ENCODE results near the gene IER3IP1. TPM values are rescaled to one million over a fixed set of nuclear protein-coding genes. Genes with fewer than 3 reads are reported as not detected.

Gene IER3IP1
- total and polyA plus RNA-seq, 2 of the 13 experiments (the other 11 are each of a cell fraction or from before 2014, with no cell fraction given): 18.7 to 26.1 TPM

- no TSS peak for BruUV-seq (replicated peaks)
- FAIRE-seq: no peak
- Histone ChIP-seq H3K4me3 (replicated peaks in 1 of 3; ENCODE audit: insufficient read depth in 1 of 3, low read depth in 2 of 3, low read length in 3 of 3) (no peak overlapping the region), H3K27ac (ENCODE audit: extremely low read length, insufficient read depth, low read length) (no peak overlapping the region), H4K20me1 (ENCODE audit: insufficient read depth, low read length) (no peaks in the 10 kb centered on the region), H3K79me2 (ENCODE audit: insufficient read depth, low read length) (peaks cover 4% of the 10 kb centered on the region), H3K9ac (ENCODE audit: insufficient read depth, low read depth, low read length) (no peak overlapping the region), H3K4me1 (ENCODE audit: insufficient read depth, low read length) (no peaks in the 10 kb centered on the region; the same call in 1 of the 2 replicates), H3K4me2 (ENCODE audit: low read depth, low read length) (no peak overlapping the region), H3K27me3 (ENCODE audit: control insufficient read depth in 1 of 2, insufficient read depth in 2 of 2, low read length in 2 of 2) (peaks cover 0 to 2% of the 10 kb centered on the region in 2 experiments; a peak in 1 of 5 replicates), H2AFZ (ENCODE audit: low read length) (no peak overlapping the region), H3K9me3 (ENCODE audit: low read length) (peaks cover 14% of the 10 kb centered on the region), H3K36me3 (replicated peaks in 1 of 2; ENCODE audit: control insufficient read depth in 1 of 2, insufficient read depth in 2 of 2, low read length in 2 of 2) (no peaks in the 10 kb centered on the region)
- no peak for DNase-seq (ENCODE audit: low spot score)
- 48% methylated on average over 3 of the region's 3 CpGs for WGBS (ENCODE audit: low lambda C conversion rate)
- in situ Hi-C loops (cut with HindIII; ENCODE audit: extremely low pct_ligation_motif_present, low pct_unique_long_range_greater_than_20kb) (no loop called here), intact Hi-C loops (cut with micrococcal nuclease; ENCODE audit: unreplicated experiment) (no loop called here)
- TF ChIP-seq SOX5 (CRISPR knock-in tag; IDR thresholded peaks at IDR 0.05; ENCODE audit: borderline replicate concordance): no peak
- ChIA-PET CTCF (ENCODE audit: low intra/inter-chr PET ratio, low total read pairs) (no interaction called here), POLR2A (no interaction called here)
- no peak for ATAC-seq
Observed at GRCh38 chr18:47180765-47181164, 4.6 kb upstream of the IER3IP1 start.

- Histone ChIP-seq H3K36me3 (replicated peaks in 1 of 2; ENCODE audit: control insufficient read depth in 1 of 2, insufficient read depth in 2 of 2, low read length in 2 of 2) (no peaks in the 10 kb centered on the region), H3K4me2 (ENCODE audit: low read depth, low read length) (no peak overlapping the region), H2AFZ (ENCODE audit: low read length) (no peak overlapping the region), H3K9ac (ENCODE audit: insufficient read depth, low read depth, low read length) (no peak overlapping the region), H3K9me3 (ENCODE audit: low read length) (peaks cover 6% of the 10 kb centered on the region), H4K20me1 (ENCODE audit: insufficient read depth, low read length) (no peaks in the 10 kb centered on the region; the same call in 1 of the 2 replicates), H3K4me1 (ENCODE audit: insufficient read depth, low read length) (peaks cover 7% of the 10 kb centered on the region), H3K27ac (ENCODE audit: extremely low read length, insufficient read depth, low read length) (no peak overlapping the region), H3K4me3 (replicated peaks in 1 of 3; ENCODE audit: insufficient read depth in 1 of 3, low read depth in 2 of 3, low read length in 3 of 3) (no peak overlapping the region), H3K79me2 (ENCODE audit: insufficient read depth, low read length) (peaks cover 16% of the 10 kb centered on the region), H3K27me3 (ENCODE audit: control insufficient read depth in 1 of 2, insufficient read depth in 2 of 2, low read length in 2 of 2) (peaks cover 0 to 2% of the 10 kb centered on the region in 2 experiments; a peak in 1 of 5 replicates)
- ChIA-PET CTCF (ENCODE audit: low intra/inter-chr PET ratio, low total read pairs) (no interaction called here), POLR2A (interaction anchor here (1.0 kb wide), 1 partner anchor 29 kb away, joined by 3 read pairs; the partner anchor contains the start of gene HDHD2)
- ATAC-seq: no peak
- DNase-seq (ENCODE audit: low spot score): no peak
- no peak for FAIRE-seq
- in situ Hi-C loops (cut with HindIII; ENCODE audit: extremely low pct_ligation_motif_present, low pct_unique_long_range_greater_than_20kb): no loop called here
- 70% methylated on average over 4 of the region's 4 CpGs for WGBS (ENCODE audit: low lambda C conversion rate)
- BruUV-seq (replicated peaks): no TSS peak
- intact Hi-C loops (cut with micrococcal nuclease; ENCODE audit: unreplicated experiment): no loop called here
- no peak for TF ChIP-seq POLR2A (IDR thresholded peaks at IDR 0.05; ENCODE audit: insufficient read depth in 1 of 2, low read depth in 2 of 2, low read length in 2 of 2)
- TF ChIP-seq ZNF639 (CRISPR knock-in tag; conservative IDR thresholded peaks at IDR 0.05): no peak
- TF ChIP-seq NR3C1 (CRISPR knock-in tag; IDR thresholded peaks at IDR 0.05): no peak
- no peak for TF ChIP-seq BCL3 (CRISPR knock-in tag; IDR thresholded peaks at IDR 0.05)
- TF ChIP-seq DNMT1 (CRISPR knock-in tag; IDR thresholded peaks at IDR 0.05): no peak
- no peak for TF ChIP-seq SOX5 (CRISPR knock-in tag; IDR thresholded peaks at IDR 0.05; ENCODE audit: borderline replicate concordance)
- no peak for TF ChIP-seq ZNF337 (CRISPR knock-in tag; IDR thresholded peaks at IDR 0.05; ENCODE audit: borderline replicate concordance, low read depth)
- TF ChIP-seq ZBTB8A (CRISPR knock-in tag; IDR thresholded peaks at IDR 0.05; ENCODE audit: borderline replicate concordance, low read depth): no peak
- TF ChIP-seq ZSCAN29 (CRISPR knock-in tag; conservative IDR thresholded peaks at IDR 0.05): no peak
- TF ChIP-seq HHEX (CRISPR knock-in tag; IDR thresholded peaks at IDR 0.05): no peak
- no peak for TF ChIP-seq SOX13 (IDR thresholded peaks at IDR 0.05)
- no peak for TF ChIP-seq SOX13 (CRISPR knock-in tag; conservative IDR thresholded peaks at IDR 0.05 in 1 of 2, IDR thresholded peaks at IDR 0.05 in 1 of 2)
Observed at GRCh38 chr18:47179520-47179919, 3.4 kb upstream of the IER3IP1 start.
